HG03432 (cell line): Measurements from ENCODE around the gene SPINK9.
A peak's percentile ranks its signal among the peaks of the same experiment; 100 is the strongest.

Source experiments
- ATAC-seq: cut with Tn5 transposase; IDR thresholded peaks from one replicate; pipeline ENCODE4 v1.9.1; 2021; ENCODE audit warnings: mild to moderate bottlenecking, moderate library complexity; ENCODE audit not compliant: unreplicated experiment

SPINK9 gene

GRCh38 chr5:148364343-148364742 lies 29.0 kb downstream of the SPINK9 start:
- no peak for ATAC-seq

GRCh38 chr5:148368299-148368698 lies 32.9 kb downstream of the SPINK9 start:
- ATAC-seq: no peak

- ATAC-seq: no peak
These were observed 36.9 kb downstream of the SPINK9 start for GRCh38 chr5:148372166-148372725.

GRCh38 chr5:148372893-148373292 lies 37.5 kb downstream of the SPINK9 start:
- ATAC-seq: no peak

GRCh38 chr5:148374690-148375360 lies 39.5 kb downstream of the SPINK9 start:
- ATAC-seq: peak; percentile 96

- ATAC-seq: no peak
These were observed 40.8 kb downstream of the SPINK9 start for GRCh38 chr5:148376198-148376597.

GRCh38 chr5:148378670-148379069 lies 43.3 kb downstream of the SPINK9 start:
- ATAC-seq: no peak

GRCh38 chr5:148379340-148379739 lies 44.0 kb downstream of the SPINK9 start:
- ATAC-seq: no peak

GRCh38 chr5:148381906-148382305 lies 46.5 kb downstream of the SPINK9 start:
- no peak for ATAC-seq

- no peak for ATAC-seq
These were observed 47.6 kb downstream of the SPINK9 start for GRCh38 chr5:148382961-148383360.

GRCh38 chr5:148383564-148384379 lies 48.4 kb downstream of the SPINK9 start, which contains the start of gene FBXO38:
Gene FBXO38 (plus strand): TSS chr5:148383958. CDS start chr5:148394777, 10,819 bp downstream.
- peak; percentile 99 for ATAC-seq

GRCh38 chr5:148384380-148384737 lies 49.0 kb downstream of the SPINK9 start:
- ATAC-seq: peak; percentile 18

- ATAC-seq: no peak
These were observed 49.7 kb downstream of the SPINK9 start for GRCh38 chr5:148385094-148385493.

GRCh38 chr5:148386041-148386440 lies 50.7 kb downstream of the SPINK9 start:
- ATAC-seq: no peak

- ATAC-seq: no peak
These were observed 52.0 kb downstream of the SPINK9 start for GRCh38 chr5:148387325-148387724.

GRCh38 chr5:148388696-148389095 lies 53.3 kb downstream of the SPINK9 start:
- no peak for ATAC-seq
